Left ventricle myocardium inferior (tissue), 1 donor: Measurements from ENCODE around the gene MYCT1. TPM values are rescaled to one million over a fixed set of nuclear protein-coding genes. Genes with fewer than 3 reads are reported as not detected.

Source experiments
- DNase-seq: peaks from one replicate; pipeline ENCODE4 v3.0.0-alpha.2; 2020
- H3K27ac ChIP-seq: fragments of 200-600 bp; replicated peaks from 2 replicates; pipeline ENCODE4 v1.8.0; 2021
- H3K27me3 ChIP-seq: fragments of 200-600 bp; 2 replicates; pipeline ENCODE4 v1.8.0; 2021; ENCODE audit warnings: low read depth
- H3K36me3 ChIP-seq: fragments of 200-600 bp; 2 replicates; pipeline ENCODE4 v1.8.0; 2021
- H3K4me1 ChIP-seq: fragments of 200-600 bp; 2 replicates; pipeline ENCODE4 v1.8.0; 2021
- H3K4me3 ChIP-seq: fragments of 200-600 bp; 2 replicates; pipeline ENCODE4 v1.8.0; 2021; ENCODE audit warnings: mild to moderate bottlenecking, moderate library complexity
- H3K9me3 ChIP-seq: fragments of 200-600 bp; replicated peaks from 2 replicates; pipeline ENCODE4 v1.8.0; 2021
- intact Hi-C: fragments of 100-400 bp; cut with micrococcal nuclease; formaldehyde crosslinking; loops from one replicate; pipeline ENCODE4 v1.11.0; 2022
- long read RNA-seq: library from polyadenylated mRNA; unstranded; transcript quantifications from one replicate; pipeline ENCODE4 v2.0.0, GENCODE V29; 2021
- total RNA-seq: library from RNA; stranded (reverse); fragmentation: NEBNext Ultra II Directional; extraction: Animal tissue kit (Norgen Biotek cat#: 25700); gene quantifications from one replicate; pipeline ENCODE4 v1.2.1, GENCODE V29; 2021
- TF ChIP-seq, protein P1 (sequence below): fragments of 200-600 bp; IDR thresholded peaks from 2 replicates; pipeline ENCODE4 v1.8.0; 2021; ENCODE audit warnings: antibody characterized with exemption, mild to moderate bottlenecking, borderline replicate concordance
- donor health status: DM: no; HTN: yes; CAD: no; lungs with severe emphysema.

MYCT1 gene, protein sequence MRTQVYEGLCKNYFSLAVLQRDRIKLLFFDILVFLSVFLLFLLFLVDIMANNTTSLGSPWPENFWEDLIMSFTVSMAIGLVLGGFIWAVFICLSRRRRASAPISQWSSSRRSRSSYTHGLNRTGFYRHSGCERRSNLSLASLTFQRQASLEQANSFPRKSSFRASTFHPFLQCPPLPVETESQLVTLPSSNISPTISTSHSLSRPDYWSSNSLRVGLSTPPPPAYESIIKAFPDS
- total RNA-seq = 15.0 TPM
- long read RNA-seq, transcript MYCT1-201 (2 exons, 3,030 nt) = major isoform, 8 of 8 reads
- long read RNA-seq, partial matches to known transcripts = 0 of 8 reads
- long read RNA-seq, other reads (novel, unspliced or antisense) = 0 of 8 reads

DNA sequence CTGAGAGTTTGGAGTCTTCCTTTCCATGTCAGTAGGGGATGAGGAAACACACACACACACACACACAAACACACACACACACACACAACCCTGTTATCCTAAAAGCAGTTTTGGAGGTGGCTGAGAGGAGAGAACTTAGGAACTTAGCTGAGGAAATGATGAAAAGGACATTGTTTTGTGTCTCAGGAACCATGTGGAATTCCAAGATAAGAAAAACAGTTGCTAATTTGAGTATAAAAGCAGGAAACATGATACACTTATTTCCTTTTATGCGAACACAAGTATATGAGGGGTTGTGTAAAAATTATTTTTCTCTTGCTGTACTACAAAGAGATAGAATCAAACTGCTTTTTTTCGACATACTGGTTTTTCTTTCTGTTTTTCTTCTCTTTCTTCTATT lies at the start of gene MYCT1:
Gene MYCT1, plus strand, starts transcription at position 264 of the 400 bp plus-strand sequence. Its CDS starts 6 bp downstream, at position 270.
- intact Hi-C loops = no loop called here
- Histone ChIP-seq H3K4me1 (peaks cover 4% of the 10 kb centered on the region), H3K9me3 (no peaks in the 10 kb centered on the region), H3K4me3 (peak within 1 kb of the TSS; percentile 58), H3K27ac (peak within 1 kb of the TSS; percentile 75), H3K36me3 (no peaks in the 10 kb centered on the region), H3K27me3 (no peaks in the 10 kb centered on the region)
- TF ChIP-seq, protein P1, sequence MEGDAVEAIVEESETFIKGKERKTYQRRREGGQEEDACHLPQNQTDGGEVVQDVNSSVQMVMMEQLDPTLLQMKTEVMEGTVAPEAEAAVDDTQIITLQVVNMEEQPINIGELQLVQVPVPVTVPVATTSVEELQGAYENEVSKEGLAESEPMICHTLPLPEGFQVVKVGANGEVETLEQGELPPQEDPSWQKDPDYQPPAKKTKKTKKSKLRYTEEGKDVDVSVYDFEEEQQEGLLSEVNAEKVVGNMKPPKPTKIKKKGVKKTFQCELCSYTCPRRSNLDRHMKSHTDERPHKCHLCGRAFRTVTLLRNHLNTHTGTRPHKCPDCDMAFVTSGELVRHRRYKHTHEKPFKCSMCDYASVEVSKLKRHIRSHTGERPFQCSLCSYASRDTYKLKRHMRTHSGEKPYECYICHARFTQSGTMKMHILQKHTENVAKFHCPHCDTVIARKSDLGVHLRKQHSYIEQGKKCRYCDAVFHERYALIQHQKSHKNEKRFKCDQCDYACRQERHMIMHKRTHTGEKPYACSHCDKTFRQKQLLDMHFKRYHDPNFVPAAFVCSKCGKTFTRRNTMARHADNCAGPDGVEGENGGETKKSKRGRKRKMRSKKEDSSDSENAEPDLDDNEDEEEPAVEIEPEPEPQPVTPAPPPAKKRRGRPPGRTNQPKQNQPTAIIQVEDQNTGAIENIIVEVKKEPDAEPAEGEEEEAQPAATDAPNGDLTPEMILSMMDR = no peak
- no peak for DNase-seq

DNA sequence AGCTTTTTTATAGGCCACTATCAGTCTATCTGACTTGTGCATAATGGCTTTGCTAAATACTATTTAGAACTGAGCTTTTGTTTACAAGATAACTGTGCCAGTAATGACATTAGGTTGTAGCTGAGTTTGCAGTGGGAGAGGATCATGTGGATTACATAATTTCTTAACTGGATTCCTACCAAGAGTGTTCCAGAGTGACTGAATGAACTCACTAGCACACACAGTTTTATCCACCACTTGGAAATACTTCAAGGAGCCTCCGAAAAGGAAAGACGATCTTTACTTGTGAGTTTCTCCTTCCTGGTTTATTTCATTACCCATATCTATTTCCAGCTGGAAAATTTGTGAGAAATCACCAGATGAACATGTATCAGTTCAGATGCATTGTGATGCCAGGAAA lies 49.6 kb upstream of the MYCT1 start:
- H3K4me1 ChIP-seq = no peaks in the 10 kb centered on the region
- intact Hi-C loops = no loop called here
- no peak for DNase-seq
- no peaks in the 10 kb centered on the region for H3K36me3 ChIP-seq
- TF ChIP-seq, protein P1 = no peak
- H3K27me3 ChIP-seq = peaks cover 6% of the 10 kb centered on the region
- H3K9me3 ChIP-seq = no peaks in the 10 kb centered on the region
- peak overlapping the region; percentile 18 for H3K27ac ChIP-seq
- H3K4me3 ChIP-seq = no peak overlapping the region

DNA sequence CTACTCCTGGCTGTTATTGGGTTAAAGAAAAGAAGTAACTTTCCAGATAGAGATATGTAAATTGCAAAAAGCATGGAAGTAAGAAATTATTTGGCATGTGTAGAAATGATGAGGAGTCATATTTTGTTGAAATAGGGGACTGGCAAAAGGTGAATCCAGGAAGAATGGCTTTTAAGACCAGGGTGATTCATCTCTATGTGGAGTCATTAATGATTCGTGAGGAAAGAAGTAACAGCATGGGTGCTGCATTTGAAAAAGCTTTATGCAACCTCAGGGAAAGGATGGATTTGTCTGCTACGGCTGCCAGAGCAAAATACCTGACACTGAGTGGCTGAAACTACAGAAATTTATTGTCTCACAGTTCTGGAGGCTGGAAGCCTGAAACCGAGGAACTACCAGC lies 45.7 kb upstream of the MYCT1 start:
- intact Hi-C loops = no loop called here
- H3K4me3 ChIP-seq = no peak overlapping the region
- no peak overlapping the region for H3K27ac ChIP-seq
- TF ChIP-seq, protein P1 = no peak
- H3K9me3 ChIP-seq = no peaks in the 10 kb centered on the region
- H3K36me3 ChIP-seq = no peaks in the 10 kb centered on the region
- DNase-seq = no peak
- H3K4me1 ChIP-seq = no peaks in the 10 kb centered on the region
- no peaks in the 10 kb centered on the region for H3K27me3 ChIP-seq

DNA sequence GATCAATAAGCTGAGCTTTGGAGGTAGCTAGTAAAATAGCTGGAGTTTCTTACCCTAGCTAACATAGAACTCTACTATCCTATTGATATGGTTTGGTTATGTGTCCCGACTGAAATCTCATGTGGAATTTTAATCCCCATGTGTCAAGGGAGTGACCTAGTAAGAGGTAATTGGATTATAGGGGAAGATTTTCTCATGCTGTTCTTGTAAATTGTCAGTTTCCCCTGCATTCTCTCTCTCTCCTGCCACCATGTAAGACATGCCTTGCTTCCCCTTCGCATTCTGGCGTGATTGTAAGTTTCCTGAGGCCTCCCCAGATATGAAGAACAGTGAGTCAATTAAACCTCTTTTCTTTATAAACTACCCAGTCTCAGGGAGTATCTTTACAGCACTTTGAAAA lies 35.9 kb upstream of the MYCT1 start:
- TF ChIP-seq, protein P1 = no peak
- no peaks in the 10 kb centered on the region for H3K4me1 ChIP-seq
- H3K9me3 ChIP-seq = peaks cover 3% of the 10 kb centered on the region
- intact Hi-C loops = no loop called here
- no peak overlapping the region for H3K27ac ChIP-seq
- DNase-seq = no peak
- no peaks in the 10 kb centered on the region for H3K27me3 ChIP-seq
- H3K36me3 ChIP-seq = no peaks in the 10 kb centered on the region
- no peak overlapping the region for H3K4me3 ChIP-seq

DNA sequence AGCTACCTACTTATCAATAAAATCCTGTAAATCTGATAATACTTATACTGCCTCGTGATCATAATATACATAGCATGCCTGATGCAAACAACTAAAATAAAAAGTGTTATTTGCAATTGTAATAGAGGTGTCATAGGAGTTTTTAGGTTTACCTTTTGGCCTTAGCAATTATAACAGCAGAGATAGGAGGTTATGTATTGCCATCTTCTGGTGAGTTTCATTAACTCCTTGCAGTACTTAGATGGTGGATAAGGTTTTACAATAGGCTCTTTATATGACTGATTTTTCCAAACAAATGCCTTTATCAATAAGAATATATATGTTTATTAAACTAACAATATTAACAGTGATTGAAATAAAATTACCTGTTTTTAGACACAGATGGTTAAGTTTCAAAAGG lies 27.8 kb upstream of the MYCT1 start:
- TF ChIP-seq, protein P1 = peak; percentile 58
- H3K4me3 ChIP-seq = no peak overlapping the region
- no peak for DNase-seq
- no peaks in the 10 kb centered on the region for H3K4me1 ChIP-seq
- H3K27ac ChIP-seq = no peak overlapping the region
- no peaks in the 10 kb centered on the region for H3K36me3 ChIP-seq
- H3K9me3 ChIP-seq = peaks cover 10% of the 10 kb centered on the region
- H3K27me3 ChIP-seq = no peaks in the 10 kb centered on the region
- intact Hi-C loops = no loop called here
